ENCODE measurements around the gene REEP1. TPM values are rescaled to one million over a fixed set of nuclear protein-coding genes. Genes with fewer than 3 reads are reported as not detected.

REEP1 gene, protein sequence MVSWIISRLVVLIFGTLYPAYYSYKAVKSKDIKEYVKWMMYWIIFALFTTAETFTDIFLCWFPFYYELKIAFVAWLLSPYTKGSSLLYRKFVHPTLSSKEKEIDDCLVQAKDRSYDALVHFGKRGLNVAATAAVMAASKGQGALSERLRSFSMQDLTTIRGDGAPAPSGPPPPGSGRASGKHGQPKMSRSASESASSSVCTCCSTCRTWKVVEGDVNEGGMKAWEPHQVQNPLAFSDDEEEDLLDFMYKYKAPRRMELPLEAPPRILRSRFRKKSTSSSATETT
- 4.8 and 14.5 TPM in 2 replicates for total RNA-seq

DNA sequence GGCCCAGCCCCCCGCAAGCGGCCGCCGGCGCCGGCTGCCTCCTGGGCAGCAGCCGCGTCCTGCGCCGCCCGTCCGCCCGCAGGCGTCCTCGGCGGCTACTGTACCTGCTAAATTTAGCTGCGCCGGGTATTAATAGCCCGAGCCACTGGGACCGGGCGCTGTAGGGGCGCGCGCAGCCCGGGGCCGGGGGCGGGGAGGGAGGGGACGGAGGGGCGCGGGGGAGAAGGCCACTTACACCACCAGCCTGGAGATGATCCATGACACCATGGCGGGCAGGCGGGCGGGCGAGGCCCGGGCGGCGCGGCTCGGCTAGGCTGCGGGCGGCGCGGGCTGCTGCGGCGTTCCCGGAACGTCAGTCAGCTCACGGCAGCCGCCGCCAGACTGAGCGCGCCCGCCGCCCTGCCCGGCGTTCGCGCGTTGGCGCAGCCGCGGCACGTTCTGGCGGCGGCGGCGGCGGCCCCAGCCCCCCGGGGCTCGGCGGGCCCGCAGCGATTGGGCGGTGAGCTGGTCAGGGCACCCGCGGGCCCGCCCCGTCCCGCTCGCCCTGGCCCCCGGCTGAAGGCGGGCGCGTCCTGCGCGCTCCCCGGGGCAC lies at the start of gene REEP1:
Gene REEP1 (minus strand): TSS at position 383 of the 592 bp plus-strand sequence. CDS start 116 bp downstream, at position 267.
- peak in 1 of 2 donors; percentile 54 for DNase-seq (ENCODE audit: low read depth in 2 of 2)

DNA sequence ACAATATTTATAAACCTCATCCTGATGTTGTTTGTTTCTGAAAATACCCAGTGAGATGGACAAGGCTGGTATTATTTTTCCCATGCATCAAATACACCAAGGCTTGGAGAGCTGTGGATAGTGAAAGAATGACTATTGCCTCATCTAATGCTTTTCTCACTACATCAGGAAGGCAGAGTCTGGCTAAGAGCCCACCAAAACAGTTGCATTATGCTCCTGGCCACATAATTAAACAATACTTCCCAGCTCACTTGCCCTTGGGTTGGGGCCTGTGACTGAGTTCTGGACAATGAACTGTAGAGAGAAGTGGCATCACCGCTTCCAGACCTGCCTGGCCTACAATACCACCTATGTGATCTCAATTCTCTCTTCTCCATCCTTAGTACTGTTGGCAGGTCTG lies 46.4 kb upstream of the REEP1 start:
- peak; percentile 28 to 95 for DNase-seq (ENCODE audit: low read depth in 2 of 2)

DNA sequence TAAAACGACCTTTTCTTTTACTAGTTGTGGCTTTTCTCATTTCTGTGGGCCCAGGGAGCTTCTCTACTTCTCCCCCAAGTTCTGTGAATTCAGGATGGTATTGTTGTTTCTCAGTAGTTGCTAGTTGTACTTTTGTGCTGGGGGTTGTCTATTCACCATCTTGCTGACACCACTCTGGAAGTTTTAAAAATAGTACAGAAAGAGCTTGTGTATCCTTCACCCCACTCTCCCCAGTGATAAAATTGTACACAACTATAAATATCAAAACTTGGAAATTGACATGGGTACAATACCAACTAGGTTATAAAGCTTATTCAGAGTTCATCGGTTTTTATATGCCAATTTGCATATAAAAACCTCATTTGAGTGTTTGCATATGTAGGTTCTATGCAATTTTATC lies 45.3 kb upstream of the REEP1 start:
- no peak for DNase-seq (ENCODE audit: low read depth in 2 of 2)

DNA sequence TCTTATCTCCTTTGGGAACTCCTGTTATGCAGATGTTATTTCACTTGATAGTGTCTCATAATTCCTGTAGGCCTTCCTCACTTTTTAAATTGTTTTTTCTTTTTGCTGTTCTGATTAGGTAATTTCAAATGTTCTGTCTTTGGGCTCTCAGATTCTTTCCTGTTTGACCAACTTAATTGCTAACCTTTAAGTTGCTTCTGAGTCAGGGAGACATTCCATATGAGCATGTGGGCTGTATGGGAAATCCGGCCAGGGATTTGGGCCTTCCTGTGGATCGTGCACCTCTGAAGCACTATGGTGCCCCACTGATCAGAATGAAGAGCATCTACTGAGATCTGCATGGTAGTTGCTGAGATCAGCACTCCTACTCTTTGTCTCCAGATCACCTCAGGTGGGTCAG lies 44.7 kb upstream of the REEP1 start:
- no peak for DNase-seq (ENCODE audit: low read depth in 2 of 2)

DNA sequence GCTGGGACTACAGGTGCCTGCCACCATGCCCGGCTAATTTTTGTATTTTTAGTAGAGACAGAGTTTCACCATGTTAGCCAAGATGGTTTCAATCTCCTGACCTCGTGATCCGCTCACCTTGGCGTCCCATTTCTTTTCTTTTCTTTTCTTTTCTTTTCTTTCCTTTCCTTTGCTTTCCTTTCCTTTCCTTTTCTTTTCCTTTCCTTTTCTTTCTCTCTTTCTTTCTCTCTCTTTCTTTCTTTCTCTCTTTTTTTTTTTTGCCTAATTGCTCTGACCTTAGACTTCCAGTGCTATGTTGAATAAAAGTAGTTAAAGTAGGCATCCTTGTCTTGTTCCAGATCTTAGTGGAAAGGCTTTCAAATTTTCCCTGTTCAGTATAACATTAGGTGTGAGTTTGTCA lies 41.0 kb upstream of the REEP1 start:
- no peak for DNase-seq (ENCODE audit: low read depth in 2 of 2)

DNA sequence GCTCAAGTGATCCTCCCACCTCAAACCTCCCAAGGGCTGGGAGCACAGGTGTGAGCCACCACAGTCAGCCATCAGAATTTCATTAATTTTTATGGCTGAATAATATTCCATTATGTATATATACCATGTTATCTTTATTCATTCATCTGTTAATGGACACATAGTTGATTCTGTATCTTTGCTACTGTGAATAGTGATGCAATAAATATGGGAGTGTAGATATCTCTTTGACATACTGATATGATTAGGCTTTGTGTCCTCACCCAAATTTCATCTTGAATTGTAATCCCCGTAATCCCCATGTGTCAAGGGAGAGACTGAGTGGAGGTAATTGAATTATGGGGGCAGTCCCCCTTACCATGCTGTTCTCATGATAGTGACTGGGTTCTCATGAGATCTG lies 38.2 kb upstream of the REEP1 start:
- no peak for DNase-seq (ENCODE audit: low read depth in 2 of 2)

DNA sequence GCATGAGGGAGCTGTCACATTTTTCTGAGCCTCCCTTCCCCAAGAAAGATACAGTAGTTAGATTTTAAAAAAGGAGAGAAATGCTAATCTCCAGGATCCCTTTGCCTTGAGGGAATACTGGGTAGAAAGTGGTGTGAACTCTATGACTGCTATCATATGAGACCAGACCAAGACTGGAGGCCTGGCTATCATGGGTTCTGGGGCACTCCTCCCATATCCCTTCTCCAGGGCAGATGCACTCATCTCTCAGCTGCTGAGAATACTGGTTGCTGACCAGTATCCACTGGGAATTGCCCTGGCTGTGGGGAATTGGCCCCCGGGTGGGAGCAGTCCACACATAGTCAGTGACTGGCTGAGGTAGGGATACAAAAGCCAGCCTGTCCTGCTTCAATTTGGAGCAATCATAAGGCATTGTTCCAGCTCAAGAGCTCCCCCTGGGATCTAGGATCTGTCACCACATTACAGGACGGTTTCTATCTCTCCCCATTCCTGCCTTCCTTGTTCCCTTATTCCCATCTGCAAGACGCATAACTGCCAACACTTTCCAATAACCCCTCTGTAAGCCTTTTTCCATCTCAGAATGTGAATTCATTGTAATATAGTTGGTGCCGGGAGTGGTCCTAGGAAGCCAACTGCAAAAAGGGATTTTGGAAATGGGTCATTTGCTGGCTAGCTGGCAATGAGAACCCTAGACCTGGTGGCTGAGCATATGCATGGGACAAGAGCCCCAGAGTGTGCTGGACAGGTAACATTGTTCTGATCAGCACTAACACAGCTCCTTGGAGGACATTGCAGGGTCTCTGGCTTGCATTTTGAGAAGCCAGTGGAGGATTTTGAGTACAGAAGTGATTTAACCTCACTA lies 35.4 kb upstream of the REEP1 start:
- DNase-seq (ENCODE audit: low read depth in 2 of 2), result peak in 1 of 2 donors; percentile 75

DNA sequence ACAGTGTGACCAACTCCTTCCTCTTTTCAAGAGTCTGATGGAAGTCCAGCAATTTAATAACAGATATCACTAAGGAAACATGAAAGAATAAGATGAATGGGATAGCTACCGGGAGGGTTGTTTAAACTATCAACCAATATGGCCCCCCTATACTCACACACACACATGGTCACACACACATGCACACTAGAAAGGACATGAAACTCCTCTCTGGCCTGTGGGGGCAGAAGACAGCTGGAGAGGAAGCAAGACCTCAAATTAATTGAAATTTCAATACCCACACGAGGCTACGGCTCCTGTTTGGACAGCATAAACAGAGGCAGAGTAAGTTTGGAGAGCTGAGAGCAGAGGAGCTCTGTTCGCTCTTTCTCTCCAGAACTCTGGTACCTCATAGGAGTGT lies 34.7 kb upstream of the REEP1 start:
- no peak for DNase-seq (ENCODE audit: low read depth in 2 of 2)

DNA sequence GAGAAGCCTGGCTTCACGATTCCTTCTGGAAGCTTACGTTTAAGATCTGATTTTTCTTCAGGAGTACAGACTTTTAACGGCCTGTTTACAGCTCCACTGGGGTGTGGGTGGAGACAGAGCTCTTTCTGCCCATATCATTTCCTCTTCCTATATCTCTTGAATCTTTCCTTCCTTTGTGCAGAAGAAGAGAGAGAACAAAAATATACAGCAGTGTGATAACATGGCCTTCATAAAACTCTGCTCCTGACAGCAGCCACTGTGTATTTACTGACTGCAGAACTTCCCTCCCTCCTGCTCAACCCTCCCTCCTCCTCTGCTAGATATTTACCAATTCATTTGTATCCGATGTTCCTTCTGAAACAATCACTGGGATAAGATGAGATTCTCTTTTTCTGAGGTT lies 34.1 kb upstream of the REEP1 start:
- no peak for DNase-seq (ENCODE audit: low read depth in 2 of 2)

DNA sequence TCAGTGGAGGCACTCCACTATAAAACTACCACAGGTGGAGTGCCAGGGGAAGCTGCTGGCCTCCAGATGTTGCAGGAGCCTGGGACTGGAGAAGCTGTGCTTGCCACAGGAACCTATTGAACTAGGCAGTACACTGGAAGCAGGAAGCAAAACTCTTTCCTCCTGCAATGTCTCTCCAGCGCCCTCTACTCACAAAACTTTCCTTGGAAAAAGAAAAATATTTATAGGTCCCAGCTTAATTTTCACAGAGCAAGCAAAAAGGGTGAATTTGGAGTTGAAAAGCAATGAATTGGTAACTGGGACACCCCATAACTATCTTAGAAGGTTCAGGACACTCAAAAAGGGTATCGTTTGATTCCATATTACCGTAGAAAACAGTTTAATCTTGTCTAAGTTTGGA lies 33.2 kb upstream of the REEP1 start:
- DNase-seq (ENCODE audit: low read depth in 2 of 2), result no peak

DNA sequence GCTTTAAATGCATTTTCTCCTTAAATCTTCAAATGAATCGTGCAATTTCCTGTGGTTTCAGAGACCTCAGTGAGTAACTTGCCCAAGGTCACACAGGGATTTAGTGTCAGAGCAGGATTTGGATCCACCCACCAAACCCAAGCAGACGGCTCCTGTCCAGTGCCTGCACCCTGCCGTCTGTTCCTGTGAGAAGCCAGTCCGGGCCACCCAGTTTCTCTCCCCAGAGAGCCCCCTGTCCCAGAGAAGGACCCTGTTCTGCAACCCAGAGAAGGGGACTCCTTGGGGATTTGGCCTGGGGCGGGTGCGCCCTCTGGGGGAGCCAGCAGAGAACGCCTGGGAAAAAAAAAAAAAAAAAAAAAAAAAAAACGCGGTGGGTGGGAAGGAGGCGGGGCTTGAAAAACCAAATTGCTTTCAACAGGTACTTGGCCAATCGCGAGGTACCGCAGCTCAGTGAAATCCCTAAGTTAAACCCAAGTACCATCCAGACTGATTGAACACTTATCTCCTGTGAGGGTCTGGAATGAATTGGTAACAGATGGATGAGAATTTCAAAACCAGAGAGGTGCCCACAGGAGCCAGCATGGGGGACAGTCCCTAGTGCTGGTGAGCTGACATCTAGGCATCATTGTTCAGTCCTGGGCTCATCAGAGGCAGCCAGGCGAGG lies 30.9 kb upstream of the REEP1 start:
- DNase-seq (ENCODE audit: low read depth in 2 of 2), result peak; percentile 31 to 63

DNA sequence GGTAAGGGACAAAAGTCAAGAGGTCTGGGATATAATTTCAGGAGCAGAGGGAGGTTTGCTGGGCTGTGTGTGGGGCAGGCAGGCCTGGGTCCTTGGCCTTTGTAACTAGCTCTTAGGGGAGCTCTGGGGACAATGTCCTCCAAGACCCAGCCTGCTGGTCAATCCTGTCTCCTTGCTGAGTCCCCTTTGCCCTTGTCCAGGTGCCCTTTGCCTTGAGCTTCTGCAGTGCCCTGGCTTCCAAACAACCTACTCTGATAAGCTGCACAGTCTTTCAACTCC lies 30.0 kb upstream of the REEP1 start:
- no peak for DNase-seq (ENCODE audit: low read depth in 2 of 2)

DNA sequence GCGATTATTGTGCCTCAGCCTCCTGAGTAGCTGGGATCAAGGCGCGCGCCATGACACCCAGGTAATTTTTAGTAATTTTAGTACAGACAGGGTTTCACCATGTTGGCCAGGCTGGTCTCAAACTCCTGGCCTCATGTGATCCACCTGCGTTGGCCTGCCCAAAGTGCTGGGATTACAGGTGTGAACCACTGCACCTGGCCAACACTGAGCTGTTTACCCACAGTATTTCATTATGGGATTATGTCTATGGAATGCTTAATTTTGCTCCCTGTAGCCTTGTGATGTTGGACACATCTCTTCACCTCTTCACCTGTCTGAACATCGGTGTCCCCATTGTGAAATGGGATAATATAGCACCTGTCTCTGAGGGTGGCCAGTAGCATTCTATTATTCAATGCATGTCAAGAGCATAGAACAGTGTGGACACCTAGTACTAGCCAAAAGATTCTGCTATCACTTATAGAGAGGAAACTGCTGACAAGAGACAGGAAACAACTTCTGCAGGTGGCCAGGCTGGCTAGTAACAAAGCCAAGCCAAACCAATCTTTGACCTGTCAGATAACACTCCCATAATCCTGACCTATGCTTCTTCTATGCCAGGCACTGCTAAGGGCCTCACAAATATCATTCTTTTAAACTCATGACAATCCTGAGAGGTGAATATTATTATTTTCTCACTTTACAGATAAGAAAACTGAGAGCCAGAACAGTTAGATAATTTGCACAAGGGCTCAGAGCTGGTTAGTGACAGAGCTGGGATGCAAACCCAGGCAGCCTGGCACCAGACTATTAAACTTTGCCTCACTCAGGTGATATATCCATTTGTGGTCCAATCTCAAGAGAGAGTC lies 29.4 kb upstream of the REEP1 start:
- peak in 1 of 2 donors; percentile 76 for DNase-seq (ENCODE audit: low read depth in 2 of 2)

DNA sequence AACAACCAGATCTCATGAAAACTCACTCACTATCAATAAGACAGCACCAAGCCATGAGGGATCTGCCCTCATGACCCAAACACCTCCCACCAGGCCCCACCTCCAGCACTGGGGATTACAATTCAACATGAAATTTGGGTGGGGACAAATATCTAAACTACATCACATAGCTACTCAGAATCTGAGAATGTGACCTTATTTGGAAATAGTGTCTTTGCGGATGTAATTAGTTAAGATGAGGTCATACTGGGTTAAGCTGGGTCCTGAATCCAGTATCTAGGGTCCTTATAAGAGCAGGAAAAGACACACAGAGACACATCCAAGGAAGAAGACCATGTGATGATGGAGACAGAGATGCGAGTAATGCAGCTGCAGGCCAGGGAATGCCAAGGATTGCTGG lies 27.5 kb upstream of the REEP1 start:
- no peak for DNase-seq (ENCODE audit: low read depth in 2 of 2)

DNA sequence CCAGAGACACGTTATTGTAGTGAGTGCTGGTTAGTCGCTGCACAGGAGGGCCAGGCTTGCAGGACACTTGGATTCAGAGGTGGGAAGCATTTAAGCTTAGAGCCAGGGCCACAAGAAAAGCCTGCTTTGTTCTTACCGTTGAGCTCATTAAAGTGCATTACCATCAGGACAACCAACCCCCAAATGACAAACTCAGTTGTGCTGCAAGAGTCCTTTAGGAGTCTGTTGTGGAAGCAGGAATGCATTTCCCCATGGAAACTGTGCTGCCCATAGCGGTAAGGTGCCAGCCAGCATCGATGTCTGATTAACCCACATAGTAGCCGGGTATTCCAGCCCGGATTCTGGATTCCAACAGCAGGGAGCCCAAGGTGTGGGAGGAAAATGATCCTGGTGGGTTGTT lies 23.4 kb upstream of the REEP1 start:
- DNase-seq (ENCODE audit: low read depth in 2 of 2), result no peak

DNA sequence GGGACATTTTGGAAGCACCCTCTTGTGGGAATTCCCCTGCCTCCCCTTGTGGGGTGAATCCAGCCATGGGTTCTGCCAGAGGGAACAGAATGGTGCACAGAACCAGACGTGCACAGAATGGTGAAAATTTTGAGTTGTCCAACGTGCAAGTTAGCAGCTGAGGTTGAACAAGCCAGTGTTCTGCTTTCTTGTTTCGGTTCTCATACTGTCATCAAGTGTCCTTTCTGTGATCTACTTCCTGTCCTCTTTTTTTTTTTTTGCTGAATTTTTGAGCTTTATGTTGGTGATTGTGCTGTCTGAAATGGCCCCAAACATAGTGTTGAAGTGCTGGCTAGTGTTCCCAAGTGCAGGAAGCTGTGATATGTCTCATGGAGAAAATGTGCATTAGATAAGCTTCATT lies 21.5 kb upstream of the REEP1 start:
- no peak for DNase-seq (ENCODE audit: low read depth in 2 of 2)

DNA sequence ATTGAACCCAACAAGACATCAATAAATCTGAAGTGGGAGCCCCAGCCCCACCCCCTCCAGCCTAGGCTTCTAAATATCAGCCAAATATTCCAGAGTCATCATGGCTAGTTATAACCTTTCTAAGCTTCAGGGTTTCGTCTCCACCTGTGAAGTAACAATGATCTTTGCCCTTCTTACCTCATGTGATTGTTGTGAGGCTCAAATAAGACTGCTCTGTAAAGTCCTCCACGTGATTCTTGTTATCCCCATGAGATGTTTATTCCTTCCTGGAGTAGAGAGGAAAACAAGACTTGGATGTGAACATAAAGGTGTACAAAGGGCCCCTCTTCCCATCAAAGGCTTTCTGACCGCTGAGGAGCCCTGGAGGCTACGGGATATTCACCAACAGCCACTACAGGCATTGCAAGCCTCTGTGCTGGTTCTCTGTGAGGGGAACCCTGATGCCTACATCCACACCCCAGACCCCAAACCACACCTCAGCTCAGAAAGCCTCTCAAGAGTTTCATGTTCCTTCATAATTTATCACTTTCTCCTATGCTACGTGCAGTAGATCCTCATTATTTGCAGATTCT lies 20.1 kb upstream of the REEP1 start:
- DNase-seq (ENCODE audit: low read depth in 2 of 2), result no peak

DNA sequence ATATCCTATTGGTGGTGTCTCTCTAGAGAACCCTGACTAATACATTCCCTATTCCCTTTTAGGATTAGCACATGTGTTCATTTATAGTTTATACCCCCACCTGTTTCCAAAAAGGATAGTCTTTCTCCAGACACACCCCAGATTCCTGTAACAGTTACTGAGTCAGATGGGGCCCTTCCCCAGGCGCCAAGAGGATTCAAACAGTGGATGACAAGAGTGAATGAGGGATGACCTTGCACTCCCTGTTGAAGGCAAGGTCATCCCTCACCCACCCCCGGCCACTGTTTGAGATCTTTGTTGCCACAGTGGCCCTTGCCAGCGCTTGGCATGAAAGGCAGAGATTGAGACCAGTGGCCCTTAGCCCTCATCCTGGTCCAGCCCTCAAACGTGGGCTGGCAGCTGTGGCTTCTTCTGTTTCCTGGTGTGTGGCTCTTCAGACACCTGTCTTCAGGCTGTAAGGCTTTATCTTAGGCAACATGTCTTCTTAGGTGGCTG lies 15.3 kb upstream of the REEP1 start:
- DNase-seq (ENCODE audit: low read depth in 2 of 2), result no peak

DNA sequence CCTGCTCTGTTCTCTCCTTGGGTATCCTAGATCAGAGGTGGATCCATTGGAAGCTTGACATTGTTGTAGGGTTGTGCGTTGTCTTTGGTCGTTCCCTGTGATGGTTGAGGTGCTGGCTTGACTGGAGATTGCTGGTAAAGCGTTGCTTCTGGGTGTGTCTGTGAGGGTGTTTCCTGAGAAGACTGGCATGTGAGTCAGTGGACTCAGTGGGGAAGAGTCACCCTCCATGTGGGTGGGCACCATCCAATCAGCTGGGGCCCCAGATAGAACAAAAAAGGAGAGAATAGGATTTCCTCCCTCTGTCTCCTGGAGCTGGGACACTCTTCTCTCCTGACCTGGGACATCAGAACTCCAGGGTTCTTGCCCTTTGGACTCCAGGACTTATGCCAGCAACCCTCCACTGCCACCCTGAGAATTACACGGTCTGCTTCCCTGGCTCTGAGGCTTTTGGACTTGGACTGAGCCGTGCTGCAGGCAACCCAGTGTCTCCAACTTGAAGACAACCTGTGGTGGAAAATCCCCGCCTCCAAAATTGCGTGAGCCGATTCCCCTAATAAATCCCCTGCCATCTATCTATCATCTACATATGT lies 14.8 kb upstream of the REEP1 start:
- no peak for DNase-seq (ENCODE audit: low read depth in 2 of 2)

DNA sequence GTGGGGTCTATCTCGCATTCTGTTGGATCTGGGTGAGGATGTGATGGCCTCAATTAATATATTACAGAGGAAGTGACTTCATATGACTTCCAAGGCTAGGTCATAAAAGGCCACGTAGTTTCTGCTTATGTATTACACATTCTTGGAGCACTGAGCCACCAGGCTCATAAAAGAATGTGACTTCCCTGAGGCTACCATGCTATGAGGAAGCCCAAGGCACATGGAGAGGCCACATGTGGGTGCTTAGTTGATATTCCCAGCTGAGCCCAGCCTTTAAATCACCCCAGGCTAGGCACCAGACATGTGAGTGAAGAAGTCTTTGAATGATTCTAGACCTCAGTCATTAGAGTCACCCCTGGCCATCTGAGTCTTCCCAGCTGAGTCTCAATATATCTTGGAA lies 13.3 kb upstream of the REEP1 start:
- DNase-seq (ENCODE audit: low read depth in 2 of 2), result no peak
